Measurements from ENCODE around the gene RILP. TPM values are rescaled to one million over a fixed set of nuclear protein-coding genes. Genes with fewer than 3 reads are reported as not detected.

The RILP gene
- polyA plus RNA-seq, 2 of the 4 experiments (the other 2 are of a cell fraction): 6.4 to 6.8 TPM

- TF ChIP-seq FOXS1 (CRISPR knock-in tag; IDR thresholded peaks at IDR 0.05) (no peak), KDM5A (IDR thresholded peaks at IDR 0.05) (no peak), NPAS2 (CRISPR knock-in tag; IDR thresholded peaks at IDR 0.05; ENCODE audit: borderline replicate concordance) (no peak), ZSCAN20 (CRISPR knock-in tag; IDR thresholded peaks at IDR 0.05) (no peak), CBX2 (IDR thresholded peaks at IDR 0.05; ENCODE audit: borderline replicate concordance, low read depth) (no peak), RFX5 (IDR thresholded peaks at IDR 0.05) (no peak), KDM1A (IDR thresholded peaks at IDR 0.05; ENCODE audit: low read depth) (no peak), SMC3 (IDR thresholded peaks at IDR 0.05) (no peak), HOXB5 (CRISPR knock-in tag; IDR thresholded peaks at IDR 0.05) (no peak), CHD2 (IDR thresholded peaks at IDR 0.05; ENCODE audit: low read length, partially characterized antibody) (no peak)
Observed at GRCh38 chr17:1649844-1650501, at the start of gene RILP (continued).

- H3K4me1 ChIP-seq: 0 out of 3 replicates have a peak, but pooled peaks cover 5% of the 10 kb centered on the region
- ATAC-seq: peak; percentile 53 to 64; a peak in 4 of 6 replicates
- no peak overlapping the region for H3K4me3 ChIP-seq
- H3K27ac ChIP-seq: no peak overlapping the region
- 36% methylated on average over 5 of the region's 5 CpGs for WGBS (ENCODE audit: missing lambda C conversion rate)
- TF ChIP-seq CHD4 (IDR thresholded peaks at IDR 0.05; ENCODE audit: borderline replicate concordance) (no peak), KDM1A (IDR thresholded peaks at IDR 0.05; ENCODE audit: low read depth) (no peak), POLR2A (IDR thresholded peaks at IDR 0.05; ENCODE audit: low read length) (no peak), HOXB5 (CRISPR knock-in tag; IDR thresholded peaks at IDR 0.05) (no peak), BCL3 (IDR thresholded peaks at IDR 0.05) (no peak), SMC3 (IDR thresholded peaks at IDR 0.05) (no peak), RNF2 (IDR thresholded peaks at IDR 0.05; ENCODE audit: borderline replicate concordance, low read depth) (no peak), BHLHE40 (IDR thresholded peaks at IDR 0.05; ENCODE audit: low read depth, low read length) (no peak), USF2 (IDR thresholded peaks at IDR 0.05) (no peak), MYC (IDR thresholded peaks at IDR 0.05; ENCODE audit: borderline replicate concordance, low read length) (no peak), HMGXB4 (CRISPR knock-in tag; IDR thresholded peaks at IDR 0.05; ENCODE audit: borderline replicate concordance) (no peak), CHD2 (IDR thresholded peaks at IDR 0.05; ENCODE audit: low read length, partially characterized antibody) (no peak), JUN (IDR thresholded peaks at IDR 0.05) (no peak), ZC3H11A (IDR thresholded peaks at IDR 0.05) (no peak), PBX3 (IDR thresholded peaks at IDR 0.05) (no peak), ELK1 (IDR thresholded peaks at IDR 0.05; ENCODE audit: low read depth, low read length) (no peak), E2F6 (IDR thresholded peaks at IDR 0.05; ENCODE audit: borderline replicate concordance, low read depth) (no peak), TFCP2L1 (CRISPR knock-in tag; IDR thresholded peaks at IDR 0.05) (no peak), HDAC2 (IDR thresholded peaks at IDR 0.05) (no peak), ATOH8 (CRISPR knock-in tag; IDR thresholded peaks at IDR 0.05; ENCODE audit: low read depth) (no peak)
- no peaks in the 10 kb centered on the region for H3K9me3 ChIP-seq
- ChIA-PET POLR2A (no interaction called here), CTCF (interaction anchor here (1.0 to 2.2 kb wide), 2 partner anchors 28 to 49 kb away, joined by 3 to 6 read pairs; partner anchors contain the start of gene RILP)
- no peak for FAIRE-seq
- H3K4me2 ChIP-seq: no peak overlapping the region
- no peak for DNase-seq (ENCODE audit: low read depth in 1 of 2, low spot score in 1 of 2)
Observed at GRCh38 chr17:1697681-1698080, 48.0 kb upstream of the RILP start.

Data from A549 (cell line).